Endothelial cell of umbilical vein (primary cell): Measurements from ENCODE around the gene EVX2. TPM values are rescaled to one million over a fixed set of nuclear protein-coding genes. Genes with fewer than 3 reads are reported as not detected.

Source experiments
- BruUV-seq: library from RNA; stranded (reverse); fragments of 400-500 nt; replicated peaks from 2 replicates; lab custom pipeline; 2021; lab: Mats Ljungman, UMichigan
- CTCF ChIA-PET: fragments of 300-600, 350-600 bp; sonication (Branson Sonifier 250); formaldehyde crosslinking; loops from one replicate; lab custom pipeline; 2021; ENCODE audit warnings: antibody characterized with exemption, inconsistent platforms; lab: Charles Lee
- POLR2A ChIA-PET: fragments of 300-600, 350-600 bp; sonication (Branson Sonifier 250); formaldehyde crosslinking; loops from one replicate; lab custom pipeline; 2021; ENCODE audit warnings: antibody characterized with exemption, inconsistent platforms; lab: Charles Lee
- DNase-seq: peaks from one replicate; pipeline ENCODE4 v3.0.0-alpha.2; 2011; ENCODE audit warnings: low read depth, low spot score
- FAIRE-seq: peaks from 2 replicates; lab custom pipeline; 2011; peaks lifted over from hg19 to GRCh38; lab: Jason Lieb, UNC
- H2AFZ ChIP-seq: 2 replicates; pipeline ENCODE4 v1.6.0; 2012; ENCODE audit warnings: low read depth, low read length, control low read depth, inconsistent platforms
- H3K27ac ChIP-seq: 2 replicates; pipeline ENCODE4 v1.5.1; 2011; ENCODE audit warnings: low read depth, mild to moderate bottlenecking, control low read depth, low read length, moderate library complexity; ENCODE audit not compliant: insufficient read depth
- H3K27me3 ChIP-seq, 2 experiments: 2 replicates each; pipeline versions ENCODE4 v1.6.0 to v1.6.1; 2011; ENCODE audit warnings: low read length in 2 of 2, mixed read lengths in 1 of 2; ENCODE audit not compliant: control insufficient read depth in 2 of 2, insufficient read depth in 2 of 2
- H3K36me3 ChIP-seq, 2 experiments: 2 replicates in 1 of 2; 3 replicates in 1 of 2; pipeline ENCODE4 v1.5.1; 2011; ENCODE audit warnings: low read length in 2 of 2, mild to moderate bottlenecking in 1 of 2, moderate library complexity in 1 of 2; ENCODE audit not compliant: control insufficient read depth in 2 of 2, insufficient read depth in 2 of 2; ENCODE audit errors: extremely low read depth in 1 of 2
- H3K4me1 ChIP-seq: 3 replicates; pipeline ENCODE4 v1.5.1; 2011; ENCODE audit warnings: mild to moderate bottlenecking, low read length; ENCODE audit not compliant: control insufficient read depth, insufficient read depth; ENCODE audit errors: extremely low read depth
- H3K4me2 ChIP-seq: 2 replicates; pipeline ENCODE4 v1.6.1; 2011; ENCODE audit warnings: low read length, control low read depth, mixed read lengths; ENCODE audit not compliant: insufficient read depth
- H3K4me3 ChIP-seq, 3 experiments: fragments of 200-600 bp in 1 of 3; sonication (generic), shearing (Covaris generic) in 1 of 3; replicated peaks in 1 of 3; 2 replicates each; pipeline ENCODE4 v1.5.1; 2011 to 2016; ENCODE audit warnings: control low read depth in 3 of 3, low read length in 3 of 3, mild to moderate bottlenecking in 2 of 3, inconsistent platforms in 1 of 3, low read depth in 1 of 3, moderate library complexity in 1 of 3; ENCODE audit not compliant: insufficient read depth in 1 of 3
- H3K79me2 ChIP-seq: 2 replicates; pipeline ENCODE4 v1.6.0; 2012; ENCODE audit warnings: low read length, inconsistent platforms; ENCODE audit not compliant: control insufficient read depth, insufficient read depth
- H3K9ac ChIP-seq: replicated peaks from 2 replicates; pipeline ENCODE3; 2011; ENCODE audit warnings: low read length, control low read depth; ENCODE audit not compliant: insufficient read depth; ENCODE audit errors: extremely low read depth
- H3K9me1 ChIP-seq: replicated peaks from 3 replicates; pipeline ENCODE4 v1.6.0; 2011; ENCODE audit warnings: mild to moderate bottlenecking, low read length; ENCODE audit not compliant: control insufficient read depth, insufficient read depth; ENCODE audit errors: extremely low read depth
- H3K9me3 ChIP-seq: replicated peaks from 2 replicates; pipeline ENCODE4 v1.5.1; 2012; ENCODE audit warnings: low read length, inconsistent platforms; ENCODE audit not compliant: control insufficient read depth, insufficient read depth
- H4K20me1 ChIP-seq: replicated peaks from 2 replicates; pipeline ENCODE3; 2011; ENCODE audit warnings: mild to moderate bottlenecking, low read length; ENCODE audit not compliant: control insufficient read depth, insufficient read depth; ENCODE audit errors: extremely low read depth
- CTCF ChIP-seq, 2 donors: IDR thresholded peaks; 1 replicate in 1 of 2; 2 replicates in 1 of 2; pipeline ENCODE4 v1.5.1; 2011; ENCODE audit warnings: low read length in 2 of 2, mild to moderate bottlenecking in 2 of 2, moderate library complexity in 2 of 2, control low read depth in 1 of 2, inconsistent platforms in 1 of 2, low read depth in 1 of 2; ENCODE audit not compliant: insufficient read depth in 1 of 2; ENCODE audit errors: extremely low read depth in 1 of 2
- EZH2 ChIP-seq: IDR thresholded peaks from 2 replicates; pipeline ENCODE4 v1.6.1; 2012; ENCODE audit warnings: borderline replicate concordance, low read depth, mild to moderate bottlenecking, moderate library complexity, low read length, inconsistent platforms; ENCODE audit not compliant: severe bottlenecking
- FOS ChIP-seq: IDR thresholded peaks from 2 replicates; pipeline ENCODE4 v1.6.1; 2011; ENCODE audit warnings: mild to moderate bottlenecking, low read length, moderate library complexity, borderline replicate concordance; ENCODE audit not compliant: insufficient read depth
- MYC ChIP-seq: IDR thresholded peaks from one replicate; pipeline ENCODE4 v1.6.1; 2011; ENCODE audit warnings: mild to moderate bottlenecking, low read depth, low read length
- dilution Hi-C: fragments of 300-500 bp; cut with MboI; formaldehyde crosslinking; loops from one replicate; pipeline ENCODE4 v1.15.0; 2019; ENCODE audit warnings: low sequenced_read_pairs; ENCODE audit not compliant: extremely low pct_ligation_motif_present
- intact Hi-C: fragments of 100-400 bp; cut with micrococcal nuclease; formaldehyde crosslinking; loops from one replicate; pipeline ENCODE4 v1.10.0; 2022
- polyA plus RNA-seq, 4 experiments: library from polyadenylated mRNA; depleted of rRNA in 3 of 4; stranded (reverse) in 3 of 4; unstranded in 1 of 4; fragments of >200 nt; gene quantifications; 2 replicates each; pipeline versions ENCODE4 v1.2.1 to v1.2.3, GENCODE V29; 2011 to 2012; ENCODE audit warnings: missing spikeins in 1 of 4
- total RNA-seq: library from RNA; stranded (reverse); gene quantifications from 2 replicates; pipeline ENCODE4 v1.2.3, GENCODE V29; 2021

EVX2 gene
- total and polyA plus RNA-seq, 2 donors (not counting 3 experiments of a cell fraction or from before 2014, with no cell fraction given): not detected

GRCh38 chr2:176118601-176119339 is 35.0 kb upstream of the EVX2 start:
- no TSS peak for BruUV-seq
- ChIA-PET POLR2A (no interaction called here), CTCF (no interaction called here)
- dilution Hi-C loops (no loop called here), intact Hi-C loops (no loop called here)
- Histone ChIP-seq H2AFZ (no peak overlapping the region), H3K4me2 (peak overlapping the region; percentile 31), H3K27ac (no peak overlapping the region), H3K27me3 (peaks cover 68 to 86% of the 10 kb centered on the region in 2 experiments), H3K79me2 (no peaks in the 10 kb centered on the region), H3K9me3 (no peaks in the 10 kb centered on the region), H4K20me1 (no peaks in the 10 kb centered on the region), H3K4me1 (peaks cover 15% of the 10 kb centered on the region), H3K9me1 (no peaks in the 10 kb centered on the region), H3K4me3 (no peak overlapping the region), H3K9ac (no peak overlapping the region), H3K36me3 (no peaks in the 10 kb centered on the region)
- FAIRE-seq: peak; percentile 70
- DNase-seq: peak; percentile 43
- peak; percentile 60 to 67 for TF ChIP-seq CTCF (IDR thresholded peaks at IDR 0.05; ENCODE audit: extremely low read depth in 1 of 2, insufficient read depth in 1 of 2, low read depth in 1 of 2, low read length in 2 of 2)
- no peak for TF ChIP-seq MYC
- TF ChIP-seq FOS: no peak
- TF ChIP-seq EZH2: no peak
